OCI-LY7 (cell line): Measurements from ENCODE around the gene SRGAP3. TPM values are rescaled to one million over a fixed set of nuclear protein-coding genes. Genes with fewer than 3 reads are reported as not detected.

ENCODE experiments used
- BruUV-seq: library from RNA; stranded (reverse); fragments of 400-500 nt; replicated peaks from 2 replicates; lab custom pipeline; 2021; lab: Mats Ljungman, UMichigan
- CTCF ChIA-PET: fragments of 300-600 bp; sonication (Branson Sonifier 250); formaldehyde crosslinking; loops from one replicate; lab custom pipeline; 2022; ENCODE audit warnings: antibody characterized with exemption; ENCODE audit not compliant: unreplicated experiment; lab: Charles Lee
- POLR2A ChIA-PET: fragments of 300-600 bp; sonication (Branson Sonifier 250); formaldehyde crosslinking; loops from one replicate; lab custom pipeline; 2022; ENCODE audit warnings: antibody characterized with exemption; lab: Charles Lee
- DNase-seq: peaks from one replicate; pipeline ENCODE4 v3.0.0-alpha.2; 2015; ENCODE audit warnings: low spot score
- H2AFZ ChIP-seq: fragments of 200-600 bp; sonication (generic), shearing (Covaris generic); 2 replicates; pipeline ENCODE4 v1.6.1; 2014; ENCODE audit warnings: mild to moderate bottlenecking, antibody characterized with exemption, low read length, moderate library complexity
- H3K27ac ChIP-seq: fragments of 200-600 bp; sonication (generic); 2 replicates; pipeline ENCODE4 v1.5.1; 2014; ENCODE audit warnings: mixed run types, low read depth, mild to moderate bottlenecking, moderate library complexity, low read length, inconsistent platforms; ENCODE audit not compliant: poor library complexity, severe bottlenecking
- H3K36me3 ChIP-seq: fragments of 200-600 bp; sonication (generic); 2 replicates; pipeline ENCODE4 v1.6.1; 2014; ENCODE audit warnings: mild to moderate bottlenecking, antibody characterized with exemption, low read length, moderate library complexity, mixed read lengths; ENCODE audit not compliant: insufficient read depth
- H3K4me1 ChIP-seq: fragments of 200-600 bp; sonication (generic); 2 replicates; pipeline ENCODE4 v1.5.1; 2014; ENCODE audit warnings: mild to moderate bottlenecking, low read length; ENCODE audit not compliant: insufficient read depth, poor library complexity, severe bottlenecking
- H3K4me2 ChIP-seq: fragments of 200-600 bp; sonication (generic); 2 replicates; pipeline ENCODE4 v1.6.1; 2014; ENCODE audit warnings: mild to moderate bottlenecking, low read length
- H3K4me3 ChIP-seq: fragments of 200-600 bp; sonication (generic); 2 replicates; pipeline ENCODE4 v1.5.1; 2014; ENCODE audit warnings: mild to moderate bottlenecking, low read depth, low read length; ENCODE audit not compliant: poor library complexity, severe bottlenecking
- H3K79me2 ChIP-seq: fragments of 200-600 bp; sonication (generic); 2 replicates; pipeline ENCODE4 v1.6.1; 2016; ENCODE audit warnings: low read depth, mild to moderate bottlenecking, low read length, moderate library complexity, mixed read lengths; ENCODE audit not compliant: insufficient read depth
- H3K9me2 ChIP-seq: fragments of 200-600 bp; sonication (generic); 2 replicates; pipeline ENCODE4 v1.6.1; 2016; ENCODE audit warnings: mild to moderate bottlenecking, low read length, mixed read lengths; ENCODE audit not compliant: insufficient read depth
- H3K9me3 ChIP-seq: fragments of 200-600 bp; sonication (generic); 2 replicates; pipeline ENCODE4 v1.6.1; 2014; ENCODE audit warnings: mild to moderate bottlenecking, mixed run types, low read length, mixed read lengths
- H4K20me1 ChIP-seq: fragments of 200-600 bp; sonication (generic); 2 replicates; pipeline ENCODE4 v1.6.1; 2014; ENCODE audit warnings: mild to moderate bottlenecking, antibody characterized with exemption, low read length, moderate library complexity, mixed read lengths; ENCODE audit not compliant: insufficient read depth
- CTCF ChIP-seq: fragments of 200-600 bp; sonication (generic); conservative IDR thresholded peaks from 2 replicates; pipeline ENCODE4 v1.5.1; 2014; ENCODE audit warnings: mild to moderate bottlenecking, antibody characterized with exemption, low read length, moderate library complexity, mixed read lengths
- EZH2phosphoT487 ChIP-seq: fragments of 200-600 bp; sonication (generic); IDR thresholded peaks from 2 replicates; pipeline ENCODE4 v1.6.1; 2018; ENCODE audit warnings: low read depth, borderline replicate concordance, mild to moderate bottlenecking, mixed run types, antibody characterized with exemption, low read length, moderate library complexity, mixed read lengths
- intact Hi-C: fragments of 100-400 bp; cut with micrococcal nuclease; formaldehyde crosslinking; loops from one replicate; pipeline ENCODE4 v1.10.0; 2022; ENCODE audit not compliant: unreplicated experiment
- total RNA-seq, 2 experiments: library from RNA; depleted of rRNA in 1 of 2; stranded (reverse); fragments of >200 nt in 1 of 2; shearing (Covaris generic) in 1 of 2; gene quantifications; 2 replicates each; pipeline ENCODE4 v1.2.3, GENCODE V29; 2014 to 2022

SRGAP3 gene
- total RNA-seq, 2 experiments from 2014 or later, result 1.5 to 1.7 TPM

- Histone ChIP-seq H3K9me2 (no peaks in the 10 kb centered on the region), H3K4me2 (no peak overlapping the region), H4K20me1 (no peaks in the 10 kb centered on the region), H3K4me3 (no peak overlapping the region), H3K27ac (no peak overlapping the region), H3K79me2 (no peaks in the 10 kb centered on the region), H3K9me3 (no peaks in the 10 kb centered on the region), H2AFZ (no peak overlapping the region), H3K36me3 (no peaks in the 10 kb centered on the region), H3K4me1 (no peaks in the 10 kb centered on the region)
- TF ChIP-seq CTCF (no peak), EZH2phosphoT487 (no peak)
- DNase-seq, result no peak
- no TSS peak for BruUV-seq
- intact Hi-C loops, result no loop called here
- CTCF ChIA-PET, result no interaction called here
- POLR2A ChIA-PET, result no interaction called here
These were observed 59.2 kb downstream of the SRGAP3 start for GRCh38 chr3:9190276-9190675.

- Histone ChIP-seq H3K4me1 (no peaks in the 10 kb centered on the region), H3K4me2 (no peak overlapping the region), H4K20me1 (no peaks in the 10 kb centered on the region), H2AFZ (no peak overlapping the region), H3K9me3 (no peaks in the 10 kb centered on the region), H3K4me3 (no peak overlapping the region), H3K27ac (no peak overlapping the region), H3K79me2 (no peaks in the 10 kb centered on the region), H3K9me2 (no peaks in the 10 kb centered on the region), H3K36me3 (no peaks in the 10 kb centered on the region)
- ChIA-PET CTCF (no interaction called here), POLR2A (interaction anchor here (0.5 kb wide), 1 partner anchor 26 kb away, joined by 3 read pairs; no protein-coding TSS in a partner anchor)
- DNase-seq, result no peak
- BruUV-seq, result no TSS peak
- TF ChIP-seq CTCF (no peak), EZH2phosphoT487 (no peak)
- intact Hi-C loops, result no loop called here
These were observed 60.9 kb downstream of the SRGAP3 start for GRCh38 chr3:9188583-9188982.

GRCh38 chr3:9185701-9186100, 63.7 kb downstream of the SRGAP3 start:
- TF ChIP-seq EZH2phosphoT487 (no peak), CTCF (no peak)
- ChIA-PET CTCF (no interaction called here), POLR2A (no interaction called here)
- no peak overlapping the region for H3K4me3 ChIP-seq
- H3K9me2 ChIP-seq, result no peaks in the 10 kb centered on the region
- H3K4me2 ChIP-seq, result no peak overlapping the region
- H3K36me3 ChIP-seq, result no peaks in the 10 kb centered on the region
- intact Hi-C loops, result no loop called here
- H3K79me2 ChIP-seq, result no peaks in the 10 kb centered on the region
- H3K27ac ChIP-seq, result no peak overlapping the region
- H4K20me1 ChIP-seq, result no peaks in the 10 kb centered on the region
- no peaks in the 10 kb centered on the region for H3K9me3 ChIP-seq
- no peaks in the 10 kb centered on the region for H3K4me1 ChIP-seq
- no peak for DNase-seq
- no peak overlapping the region for H2AFZ ChIP-seq
- no TSS peak for BruUV-seq
